ENCODE results near the gene CEBPE.

Gene CEBPE

DNA sequence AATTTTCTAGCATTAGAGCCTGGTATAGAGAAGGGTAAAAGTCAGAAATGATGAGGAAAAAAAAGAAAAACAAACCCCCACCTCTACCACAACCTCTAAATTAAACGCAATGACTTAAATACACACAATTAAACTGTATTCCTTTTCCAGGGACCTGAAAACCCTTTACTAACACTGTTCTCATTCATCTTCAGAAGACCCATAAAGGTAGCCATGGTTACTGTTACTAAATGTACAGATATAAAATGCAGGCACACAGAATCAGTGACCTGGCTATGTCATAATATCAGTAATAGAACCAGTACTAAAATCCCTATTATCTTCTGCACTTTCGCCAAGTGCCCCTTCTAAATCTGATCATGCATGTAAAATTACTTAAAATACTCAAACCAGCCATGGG, 25.5 kb downstream of the CEBPE start:
- Histone ChIP-seq H3K4me3 (ENCODE audit: low read depth, low read length) (peak overlapping the region; percentile 98), H3K27ac (no peak overlapping the region), H3K36me3 (ENCODE audit: control insufficient read depth, insufficient read depth, low read length) (no peaks in the 10 kb centered on the region), H2AFZ (no peak overlapping the region), H3K4me1 (peaks cover 4% of the 10 kb centered on the region), H3K79me2 (peaks cover 39% of the 10 kb centered on the region), H3K9me3 (ENCODE audit: control insufficient read depth, low read length) (no peaks in the 10 kb centered on the region), H3K27me3 (ENCODE audit: control insufficient read depth, insufficient read depth, low read length) (no peaks in the 10 kb centered on the region), H3K4me2 (ENCODE audit: low read length) (peak overlapping the region; percentile 95), H3K9ac (no peak overlapping the region)
- no peak for TF ChIP-seq CTCF (IDR thresholded peaks at IDR 0.05)

GRCh38 chr14:23093104-23093503, 26.0 kb downstream of the CEBPE start:
- no peak for TF ChIP-seq CTCF (IDR thresholded peaks at IDR 0.05)
- no peak overlapping the region for H3K27ac ChIP-seq
- no peak overlapping the region for H3K4me3 ChIP-seq (ENCODE audit: low read depth, low read length)
- H3K27me3 ChIP-seq (ENCODE audit: control insufficient read depth, insufficient read depth, low read length): no peaks in the 10 kb centered on the region
- H3K36me3 ChIP-seq (ENCODE audit: control insufficient read depth, insufficient read depth, low read length): no peaks in the 10 kb centered on the region
- H3K4me2 ChIP-seq (ENCODE audit: low read length): no peak overlapping the region
- no peak overlapping the region for H2AFZ ChIP-seq
- H3K9ac ChIP-seq: no peak overlapping the region
- peaks cover 4% of the 10 kb centered on the region for H3K4me1 ChIP-seq
- H3K9me3 ChIP-seq (ENCODE audit: control insufficient read depth, low read length): no peaks in the 10 kb centered on the region
- peaks cover 39% of the 10 kb centered on the region for H3K79me2 ChIP-seq

- H3K79me2 ChIP-seq: peaks cover 34% of the 10 kb centered on the region
- H3K4me1 ChIP-seq: peaks cover 4% of the 10 kb centered on the region
These were observed 27.5 kb downstream of the CEBPE start for GRCh38 chr14:23091294-23092225.

GRCh38 chr14:23090254-23090636, 28.8 kb downstream of the CEBPE start:
- Histone ChIP-seq H3K9ac (no peak overlapping the region), H3K36me3 (ENCODE audit: control insufficient read depth, insufficient read depth, low read length) (no peaks in the 10 kb centered on the region), H3K4me1 (peaks cover 4% of the 10 kb centered on the region), H3K27me3 (ENCODE audit: control insufficient read depth, insufficient read depth, low read length) (no peaks in the 10 kb centered on the region), H3K79me2 (peaks cover 34% of the 10 kb centered on the region), H3K4me3 (ENCODE audit: low read depth, low read length) (no peak overlapping the region), H2AFZ (no peak overlapping the region), H3K27ac (no peak overlapping the region), H3K4me2 (ENCODE audit: low read length) (no peak overlapping the region), H3K9me3 (ENCODE audit: control insufficient read depth, low read length) (no peaks in the 10 kb centered on the region)
- TF ChIP-seq CTCF (IDR thresholded peaks at IDR 0.05): no peak

More at GRCh38 chr14:23091294-23092225, 27.5 kb downstream of the CEBPE start:
- TF ChIP-seq CTCF (IDR thresholded peaks at IDR 0.05): no peak
- H3K9me3 ChIP-seq (ENCODE audit: control insufficient read depth, low read length): no peaks in the 10 kb centered on the region
- H3K36me3 ChIP-seq (ENCODE audit: control insufficient read depth, insufficient read depth, low read length): no peaks in the 10 kb centered on the region
- H3K9ac ChIP-seq: no peak overlapping the region
- no peak overlapping the region for H3K27ac ChIP-seq
- H2AFZ ChIP-seq: no peak overlapping the region
- no peak overlapping the region for H3K4me3 ChIP-seq (ENCODE audit: low read depth, low read length)
- no peaks in the 10 kb centered on the region for H3K27me3 ChIP-seq (ENCODE audit: control insufficient read depth, insufficient read depth, low read length)
- H3K4me2 ChIP-seq (ENCODE audit: low read length): no peak overlapping the region

All from parathyroid adenoma (tissue), 2 donors.